Left hindlimb (tissue), 1 donor: Measurements from ENCODE around the gene KCNA1.

Source experiments
- DNase-seq: peaks from one replicate; pipeline ENCODE4 v3.0.0-alpha.2; 2018

KCNA1 gene

GRCh38 chr12:4961311-4961710 is 51.6 kb downstream of the KCNA1 start:
- DNase-seq = no peak

GRCh38 chr12:4962539-4963486 is 53.1 kb downstream of the KCNA1 start:
- DNase-seq = no peak
